ENCODE measurements around the gene UGT1A3.

UGT1A3 gene

GRCh38 chr2:233769260-233769659, 40.4 kb downstream of the UGT1A3 start:
- no peaks in the 10 kb centered on the region for H3K79me2 ChIP-seq (ENCODE audit: insufficient read depth, low read length)
- H3K9me3 ChIP-seq (ENCODE audit: insufficient read depth, low read length, severe bottlenecking): no peaks in the 10 kb centered on the region
- TF ChIP-seq EZH2 (IDR thresholded peaks at IDR 0.05; ENCODE audit: borderline replicate concordance, low read depth, low read length, severe bottlenecking) (no peak), CTCF (IDR thresholded peaks at IDR 0.05; ENCODE audit: borderline replicate concordance, extremely low read depth, low read length, poor library complexity, severe bottlenecking) (no peak)
- no peak overlapping the region for H3K27ac ChIP-seq (ENCODE audit: low read length)
- no peak overlapping the region for H3K4me3 ChIP-seq (ENCODE audit: low read depth in 1 of 2, low read length in 2 of 2)
- no peak overlapping the region for H2AFZ ChIP-seq (ENCODE audit: low read depth, low read length)
- H3K4me1 ChIP-seq (ENCODE audit: insufficient read depth, low read length): no peaks in the 10 kb centered on the region
- H4K20me1 ChIP-seq (ENCODE audit: insufficient read depth, low read length): no peaks in the 10 kb centered on the region
- no peak for ATAC-seq (ENCODE audit: insufficient read depth, low read depth)
- DNase-seq: no peak
- H3K27me3 ChIP-seq (ENCODE audit: insufficient read depth, low read length, poor library complexity): peaks cover 4% of the 10 kb centered on the region
- H3K36me3 ChIP-seq (ENCODE audit: insufficient read depth, low read length): no peaks in the 10 kb centered on the region
- no peak overlapping the region for H3K9ac ChIP-seq (ENCODE audit: low read depth, low read length)
- H3K4me2 ChIP-seq (ENCODE audit: insufficient read depth, low read length): no peak overlapping the region

GRCh38 chr2:233772153-233772552, 43.3 kb downstream of the UGT1A3 start:
- Histone ChIP-seq H2AFZ (ENCODE audit: low read depth, low read length) (no peak overlapping the region), H3K4me3 (ENCODE audit: low read depth in 1 of 2, low read length in 2 of 2) (no peak overlapping the region), H3K36me3 (ENCODE audit: insufficient read depth, low read length) (no peaks in the 10 kb centered on the region), H3K79me2 (ENCODE audit: insufficient read depth, low read length) (no peaks in the 10 kb centered on the region), H3K27me3 (ENCODE audit: insufficient read depth, low read length, poor library complexity) (no peaks in the 10 kb centered on the region), H4K20me1 (ENCODE audit: insufficient read depth, low read length) (no peaks in the 10 kb centered on the region), H3K27ac (ENCODE audit: low read length) (no peak overlapping the region), H3K9me3 (ENCODE audit: insufficient read depth, low read length, severe bottlenecking) (no peaks in the 10 kb centered on the region), H3K9ac (ENCODE audit: low read depth, low read length) (no peak overlapping the region), H3K4me2 (ENCODE audit: insufficient read depth, low read length) (no peak overlapping the region), H3K4me1 (ENCODE audit: insufficient read depth, low read length) (no peaks in the 10 kb centered on the region)
- TF ChIP-seq CTCF (IDR thresholded peaks at IDR 0.05; ENCODE audit: borderline replicate concordance, extremely low read depth, low read length, poor library complexity, severe bottlenecking) (no peak), EZH2 (IDR thresholded peaks at IDR 0.05; ENCODE audit: borderline replicate concordance, low read depth, low read length, severe bottlenecking) (no peak)
- ATAC-seq (ENCODE audit: insufficient read depth, low read depth) (no peak), DNase-seq (no peak)

- no peak overlapping the region for H3K4me3 ChIP-seq (ENCODE audit: low read depth in 1 of 2, low read length in 2 of 2)
- TF ChIP-seq CTCF (IDR thresholded peaks at IDR 0.05; ENCODE audit: borderline replicate concordance, extremely low read depth, low read length, poor library complexity, severe bottlenecking) (no peak), EZH2 (IDR thresholded peaks at IDR 0.05; ENCODE audit: borderline replicate concordance, low read depth, low read length, severe bottlenecking) (no peak)
- H3K9me3 ChIP-seq (ENCODE audit: insufficient read depth, low read length, severe bottlenecking): no peaks in the 10 kb centered on the region
- no peaks in the 10 kb centered on the region for H3K79me2 ChIP-seq (ENCODE audit: insufficient read depth, low read length)
- no peak overlapping the region for H3K4me2 ChIP-seq (ENCODE audit: insufficient read depth, low read length)
- no peaks in the 10 kb centered on the region for H4K20me1 ChIP-seq (ENCODE audit: insufficient read depth, low read length)
- H2AFZ ChIP-seq (ENCODE audit: low read depth, low read length): no peak overlapping the region
- ATAC-seq (ENCODE audit: insufficient read depth, low read depth) (no peak), DNase-seq (no peak)
- H3K27ac ChIP-seq (ENCODE audit: low read length): no peak overlapping the region
- H3K9ac ChIP-seq (ENCODE audit: low read depth, low read length): no peak overlapping the region
- H3K27me3 ChIP-seq (ENCODE audit: insufficient read depth, low read length, poor library complexity): no peaks in the 10 kb centered on the region
- no peaks in the 10 kb centered on the region for H3K36me3 ChIP-seq (ENCODE audit: insufficient read depth, low read length)
- H3K4me1 ChIP-seq (ENCODE audit: insufficient read depth, low read length): no peaks in the 10 kb centered on the region
These were observed 43.7 kb downstream of the UGT1A3 start for GRCh38 chr2:233772583-233772982.

GRCh38 chr2:233773854-233774253, 45.0 kb downstream of the UGT1A3 start:
- DNase-seq: no peak

More at GRCh38 chr2:233773854-233774253, 45.0 kb downstream of the UGT1A3 start:
- H3K4me1 ChIP-seq (ENCODE audit: insufficient read depth, low read length): no peaks in the 10 kb centered on the region
- no peaks in the 10 kb centered on the region for H3K27me3 ChIP-seq (ENCODE audit: insufficient read depth, low read length, poor library complexity)
- H3K4me3 ChIP-seq (ENCODE audit: low read depth in 1 of 2, low read length in 2 of 2): no peak overlapping the region
- no peak overlapping the region for H3K4me2 ChIP-seq (ENCODE audit: insufficient read depth, low read length)
- ATAC-seq (ENCODE audit: insufficient read depth, low read depth): no peak
- no peaks in the 10 kb centered on the region for H3K36me3 ChIP-seq (ENCODE audit: insufficient read depth, low read length)
- TF ChIP-seq CTCF (IDR thresholded peaks at IDR 0.05; ENCODE audit: borderline replicate concordance, extremely low read depth, low read length, poor library complexity, severe bottlenecking) (no peak), EZH2 (IDR thresholded peaks at IDR 0.05; ENCODE audit: borderline replicate concordance, low read depth, low read length, severe bottlenecking) (no peak)
- H3K27ac ChIP-seq (ENCODE audit: low read length): no peak overlapping the region
- H3K79me2 ChIP-seq (ENCODE audit: insufficient read depth, low read length): no peaks in the 10 kb centered on the region
- no peaks in the 10 kb centered on the region for H4K20me1 ChIP-seq (ENCODE audit: insufficient read depth, low read length)
- no peak overlapping the region for H3K9ac ChIP-seq (ENCODE audit: low read depth, low read length)
- H2AFZ ChIP-seq (ENCODE audit: low read depth, low read length): no peak overlapping the region
- H3K9me3 ChIP-seq (ENCODE audit: insufficient read depth, low read length, severe bottlenecking): no peaks in the 10 kb centered on the region

Measured in DND-41 (cell line).